ENCODE data around the gene NT5DC1.

GRCh38 chr6:116267836-116268588 lies 167.4 kb downstream of the NT5DC1 start:
- TF ChIP-seq CTCF (IDR thresholded peaks at IDR 0.05): no peak
- no peak for TF ChIP-seq POLR2A (IDR thresholded peaks at IDR 0.05)
